Peyer's patch (tissue), 4 donors: ENCODE measurements around the gene TIAM1.
A peak's percentile ranks its signal among the peaks of the same experiment; 100 is the strongest.

ENCODE experiments used
- CTCF ChIP-seq, 6 experiments: fragments of 450-650 bp in 4 of 6; fragments of 200-600 bp in 2 of 6; sonication (generic) in 1 of 6; IDR thresholded peaks; one replicate each; pipeline ENCODE4 v1.5.1; 2017 to 2019; ENCODE audit warnings: antibody characterized with exemption in 6 of 6, mild to moderate bottlenecking in 3 of 6, moderate library complexity in 1 of 6
- POLR2A ChIP-seq, 2 donors: fragments of 450-650 bp; IDR thresholded peaks; one replicate each; pipeline ENCODE4 v1.5.1; 2017; ENCODE audit warnings: antibody characterized with exemption in 2 of 2, mild to moderate bottlenecking in 2 of 2, moderate library complexity in 2 of 2

GRCh38 chr21:31180256-31181081 lies 163.6 kb downstream of the TIAM1 start:
- TF ChIP-seq POLR2A (IDR thresholded peaks at IDR 0.05), result no peak
- peak in 4 of 6 experiments; percentile 11 to 43 (median 43) for TF ChIP-seq CTCF (IDR thresholded peaks at IDR 0.05)
